GM12878 (cell line): ENCODE measurements around the gene SEMA3D. TPM values are rescaled to one million over a fixed set of nuclear protein-coding genes. Genes with fewer than 3 reads are reported as not detected.

ENCODE experiments used
- ATAC-seq: fragments of 200-7000 bp; cut with Tn5 transposase; 3 replicates; pipeline ENCODE4 v1.9.1; 2020; ENCODE audit warnings: mild to moderate bottlenecking, moderate library complexity
- BruUV-seq: library from RNA; stranded (reverse); fragments of 400-500 nt; replicated peaks from 2 replicates; lab custom pipeline; 2021; lab: Mats Ljungman, UMichigan
- CTCF ChIA-PET: fragments of 300-600 bp; sonication (Branson Sonifier 250); formaldehyde crosslinking; extraction: SDS; loops from one replicate; lab custom pipeline; 2021; ENCODE audit warnings: inconsistent platforms; lab: Yijun Ruan, JAX
- POLR2A ChIA-PET: fragments of 350-600 bp; formaldehyde crosslinking; extraction: SDS; loops from one replicate; lab custom pipeline; 2021; ENCODE audit warnings: inconsistent platforms; lab: Charles Lee
- RAD21 ChIA-PET: fragments of 300-600 bp; sonication (Branson Sonifier 250); formaldehyde crosslinking; loops from one replicate; lab custom pipeline; 2023; ENCODE audit warnings: antibody characterized with exemption; ENCODE audit not compliant: unreplicated experiment; lab: Charles Lee
- SMC1A ChIA-PET: fragments of 300-600 bp; sonication (Branson Sonifier 250); formaldehyde crosslinking; loops from one replicate; lab custom pipeline; 2023; ENCODE audit not compliant: unreplicated experiment, uncharacterized antibody; lab: Charles Lee
- DNase-seq: peaks from one replicate; pipeline ENCODE4 v3.0.0-alpha.2; 2011; ENCODE audit warnings: low read depth, low spot score
- FAIRE-seq: peaks from 3 replicates; lab custom pipeline; 2011; peaks lifted over from hg19 to GRCh38; lab: Jason Lieb, UNC
- H2AFZ ChIP-seq: 2 replicates; pipeline ENCODE4 v1.6.0; 2011; ENCODE audit warnings: low read depth, low read length, control low read depth; ENCODE audit not compliant: control insufficient read depth
- H3K27ac ChIP-seq: 2 replicates; pipeline ENCODE4 v1.5.1; 2011; ENCODE audit warnings: control low read depth; ENCODE audit not compliant: control insufficient read depth, insufficient read depth
- H3K27me3 ChIP-seq, 2 experiments: replicated peaks in 1 of 2; 2 replicates each; pipeline versions ENCODE4 v1.6.0 to v1.6.1; 2011; ENCODE audit warnings: low read length in 1 of 2; ENCODE audit not compliant: control insufficient read depth in 2 of 2, insufficient read depth in 2 of 2
- H3K36me3 ChIP-seq, 2 experiments: 2 replicates each; pipeline ENCODE4 v1.5.1; 2011; ENCODE audit warnings: low read length in 1 of 2; ENCODE audit not compliant: control insufficient read depth in 2 of 2, insufficient read depth in 2 of 2
- H3K4me1 ChIP-seq: 2 replicates; pipeline ENCODE4 v1.6.1; 2011; ENCODE audit warnings: mild to moderate bottlenecking, low read length, moderate library complexity, mixed read lengths; ENCODE audit not compliant: control insufficient read depth, insufficient read depth
- H3K4me2 ChIP-seq: 2 replicates; pipeline ENCODE4 v1.6.0; 2011; ENCODE audit warnings: control low read depth; ENCODE audit not compliant: control insufficient read depth, insufficient read depth
- H3K4me3 ChIP-seq: fragments of 200-600 bp; sonication (generic); 2 replicates; pipeline ENCODE4 v1.5.1; 2016
- H3K79me2 ChIP-seq: 2 replicates; pipeline ENCODE4 v1.6.0; 2011; ENCODE audit warnings: low read length; ENCODE audit not compliant: control insufficient read depth, insufficient read depth
- H3K9ac ChIP-seq: 2 replicates; pipeline ENCODE4 v1.8.0; 2011; ENCODE audit warnings: low read length, control low read depth, mixed read lengths; ENCODE audit not compliant: control insufficient read depth, insufficient read depth
- H3K9me3 ChIP-seq: replicated peaks from 3 replicates; pipeline ENCODE4 v1.5.1; 2011; ENCODE audit warnings: mild to moderate bottlenecking, low read length; ENCODE audit not compliant: control insufficient read depth, insufficient read depth
- H4K20me1 ChIP-seq: 2 replicates; pipeline ENCODE4 v1.6.0; 2011; ENCODE audit not compliant: control insufficient read depth, insufficient read depth
- HSF1 ChIP-seq: fragments of 150-350 bp; IDR thresholded peaks from 2 replicates; pipeline ENCODE4 v1.6.1; 2014; ENCODE audit warnings: mild to moderate bottlenecking, low read depth, low read length
- JUNB ChIP-seq: IDR thresholded peaks from 2 replicates; pipeline ENCODE4 v1.6.1; 2016; ENCODE audit warnings: antibody characterized with exemption, mild to moderate bottlenecking
- NR2F1 ChIP-seq: fragments of 450-650 bp; conservative IDR thresholded peaks from 2 replicates; pipeline ENCODE4 v1.6.1; 2017; ENCODE audit warnings: mild to moderate bottlenecking
- SMAD1 ChIP-seq: fragments of 450-650 bp; IDR thresholded peaks from 2 replicates; pipeline ENCODE4 v1.6.1; 2018; ENCODE audit warnings: mild to moderate bottlenecking, low read depth; ENCODE audit not compliant: partially characterized antibody
- ZNF687 ChIP-seq: fragments of 450-650 bp; IDR thresholded peaks from 2 replicates; pipeline ENCODE4 v1.6.1; 2017; ENCODE audit warnings: mild to moderate bottlenecking, moderate library complexity
- WGBS: methylation state at CpG from one replicate; pipeline ENCODE4 v1.1.6; 2016; ENCODE audit warnings: low lambda C conversion rate; ENCODE audit not compliant: insufficient replicate concordance, insufficient coverage; ENCODE audit errors: missing lambda C conversion rate; 5-methylcytosine and 5-hydroxymethylcytosine counted together
- in situ Hi-C: fragments of 300-500 bp; cut with MboI; formaldehyde crosslinking; loops from 9 replicates; pipeline ENCODE4 v1.14.3; 2018; ENCODE audit warnings: mixed read lengths
- intact Hi-C: fragments of 100-400 bp; cut with micrococcal nuclease; formaldehyde crosslinking; loops from one replicate; pipeline ENCODE4 v1.14.2; 2022; ENCODE audit not compliant: unreplicated experiment
- polyA plus RNA-seq, 11 experiments: library from polyadenylated mRNA; depleted of rRNA in 4 of 11; unstranded in 6 of 11; stranded (reverse) in 5 of 11; fragments of >200 nt; fragmentation: Nextera tagmentation in 4 of 11; fragmentation: Illumina TruSeq in 1 of 11; extraction: Ambion mirVana in 4 of 11; extraction: Trizol in 1 of 11; gene quantifications; 1 replicate in 1 of 11; 2 replicates in 10 of 11; pipeline versions ENCODE4 v1.2.1 to v1.2.3, GENCODE V29; 2011 to 2016; ENCODE audit warnings: inconsistent platforms in 2 of 11, missing spikeins in 2 of 11, low read depth in 1 of 11
- total RNA-seq, 4 experiments: library from RNA; depleted of rRNA in 3 of 4; stranded (reverse); fragments of >200 nt in 3 of 4; fragmentation: Illumina TruSeq in 1 of 4; extraction: Trizol in 1 of 4; gene quantifications; 2 replicates each; pipeline versions ENCODE4 v1.2.1 to v1.2.3, GENCODE V29; 2013 to 2021

Gene SEMA3D
- total and polyA plus RNA-seq, 10 of the 15 experiments (the other 5 are each of a cell fraction or from before 2014, with no cell fraction given) = 0.04 TPM; not detected in 9

GRCh38 chr7:85039196-85039923 lies 147.5 kb downstream of the SEMA3D start:
- intact Hi-C loops = no loop called here
- CTCF ChIA-PET = interaction anchor here (1.0 to 3.1 kb wide), 6 partner anchors 9 to 1060 kb away, joined by 3 to 9 read pairs (median 8); no protein-coding TSS in a partner anchor
- H3K9ac ChIP-seq = no peak overlapping the region
- in situ Hi-C loops = loop anchor here (25.0 kb wide), 1 partner anchor 698 kb away; no protein-coding TSS in a partner anchor
- no peak overlapping the region for H3K27ac ChIP-seq
- ATAC-seq (peak; percentile 75), DNase-seq (peak; percentile 3), FAIRE-seq (no peak)
- 21% methylated on average over 11 of the region's 11 CpGs for WGBS
- POLR2A ChIA-PET = no interaction called here
- no peak overlapping the region; the same call in 1 of the 2 replicates for H3K4me3 ChIP-seq
- RAD21 ChIA-PET = interaction anchor here (0.6 kb wide), 1 partner anchor 513 kb away, joined by 3 read pairs; no protein-coding TSS in a partner anchor
- H3K4me1 ChIP-seq = no peaks in the 10 kb centered on the region
- H3K4me2 ChIP-seq = peak overlapping the region; percentile 44
- no peaks in the 10 kb centered on the region for H3K79me2 ChIP-seq
- peak overlapping the region; percentile 54 for H2AFZ ChIP-seq
- BruUV-seq = no TSS peak
- TF ChIP-seq JUNB (peak; percentile 41; the same call in 1 of the 2 replicates), HSF1 (no peak)
- TF ChIP-seq, all 136 proteins: peak for 1
- no peaks in the 10 kb centered on the region for H3K9me3 ChIP-seq
- SMC1A ChIA-PET = interaction anchor here (0.9 to 1.4 kb wide), 3 partner anchors 10 to 13 kb away, joined by 3 to 4 read pairs (median 3); no protein-coding TSS in a partner anchor
- no peaks in the 10 kb centered on the region for H3K27me3 ChIP-seq
- H3K36me3 ChIP-seq = no peaks in the 10 kb centered on the region
- H4K20me1 ChIP-seq = no peaks in the 10 kb centered on the region

GRCh38 chr7:85038466-85038865 lies 148.4 kb downstream of the SEMA3D start:
- Histone ChIP-seq H3K27ac (no peak overlapping the region), H3K4me3 (no peak overlapping the region), H3K79me2 (no peaks in the 10 kb centered on the region), H3K4me1 (no peaks in the 10 kb centered on the region), H2AFZ (no peak overlapping the region), H3K9ac (no peak overlapping the region), H3K36me3 (no peaks in the 10 kb centered on the region), H3K4me2 (no peak overlapping the region), H3K9me3 (no peaks in the 10 kb centered on the region), H4K20me1 (no peaks in the 10 kb centered on the region), H3K27me3 (no peaks in the 10 kb centered on the region)
- ChIA-PET POLR2A (no interaction called here), CTCF (interaction anchor here (1.6 to 3.1 kb wide), 5 partner anchors 9 to 516 kb away, joined by 3 to 9 read pairs (median 8); no protein-coding TSS in a partner anchor), SMC1A (interaction anchor here (0.9 to 1.4 kb wide), 3 partner anchors 9 to 12 kb away, joined by 3 to 4 read pairs (median 3); no protein-coding TSS in a partner anchor), RAD21 (no interaction called here)
- in situ Hi-C loops = loop anchor here (25.0 kb wide), 1 partner anchor 699 kb away; no protein-coding TSS in a partner anchor
- no TSS peak for BruUV-seq
- intact Hi-C loops = no loop called here
- FAIRE-seq = no peak
- no peak for ATAC-seq
- no peak for DNase-seq
- whole genome bisulfite sequencing = 31% methylated on average over 2 of the region's 2 CpGs
- no peak for TF ChIP-seq NR2F1
- TF ChIP-seq ZNF687 = no peak
- no peak for TF ChIP-seq SMAD1
